DND-41 (cell line): ENCODE measurements around the gene SH3RF3.

ENCODE experiments used
- ATAC-seq: fragments of 200-7000 bp; cut with Tn5 transposase; 3 replicates; pipeline ENCODE4 v1.9.1; 2021; ENCODE audit warnings: low read depth; ENCODE audit not compliant: insufficient read depth
- DNase-seq: peaks from one replicate; pipeline ENCODE4 v3.0.0-alpha.2; 2020
- H2AFZ ChIP-seq: 2 replicates; pipeline ENCODE4 v1.6.0; 2012; ENCODE audit warnings: low read depth, low read length
- H3K27ac ChIP-seq: 2 replicates; pipeline ENCODE4 v1.5.1; 2012; ENCODE audit warnings: low read length, inconsistent platforms
- H3K27me3 ChIP-seq: fragments of 200-600 bp; sonication (generic); 2 replicates; pipeline ENCODE4 v1.6.0; 2012; ENCODE audit warnings: low read length, mild to moderate bottlenecking, inconsistent platforms; ENCODE audit not compliant: insufficient read depth, poor library complexity
- H3K36me3 ChIP-seq: 2 replicates; pipeline ENCODE4 v1.5.1; 2012; ENCODE audit warnings: low read length, inconsistent platforms; ENCODE audit not compliant: insufficient read depth
- H3K4me1 ChIP-seq: 2 replicates; pipeline ENCODE4 v1.5.1; 2012; ENCODE audit warnings: mild to moderate bottlenecking, low read length; ENCODE audit not compliant: insufficient read depth
- H3K4me2 ChIP-seq: 2 replicates; pipeline ENCODE4 v1.6.0; 2012; ENCODE audit warnings: mild to moderate bottlenecking, moderate library complexity, low read length, inconsistent platforms; ENCODE audit not compliant: insufficient read depth
- H3K4me3 ChIP-seq, 2 experiments: fragments of 200-600 bp in 1 of 2; shearing (Covaris generic) in 1 of 2; 2 replicates each; pipeline ENCODE4 v1.5.1; 2012 to 2016; ENCODE audit warnings: inconsistent platforms in 2 of 2, low read length in 2 of 2, mild to moderate bottlenecking in 2 of 2, low read depth in 1 of 2, moderate library complexity in 1 of 2
- H3K79me2 ChIP-seq: 2 replicates; pipeline ENCODE4 v1.6.0; 2012; ENCODE audit warnings: low read length, inconsistent platforms; ENCODE audit not compliant: insufficient read depth
- H3K9ac ChIP-seq: 2 replicates; pipeline ENCODE4 v1.6.0; 2012; ENCODE audit warnings: low read depth, mild to moderate bottlenecking, inconsistent platforms, low read length, moderate library complexity
- H3K9me3 ChIP-seq: 2 replicates; pipeline ENCODE4 v1.5.1; 2012; ENCODE audit warnings: low read length, moderate library complexity, mild to moderate bottlenecking, inconsistent platforms; ENCODE audit not compliant: insufficient read depth, severe bottlenecking
- H4K20me1 ChIP-seq: 2 replicates; pipeline ENCODE4 v1.6.0; 2012; ENCODE audit warnings: low read length; ENCODE audit not compliant: insufficient read depth
- EZH2 ChIP-seq: IDR thresholded peaks from 3 replicates; pipeline ENCODE4 v1.6.1; 2012; ENCODE audit warnings: borderline replicate concordance, low read depth, mild to moderate bottlenecking, moderate library complexity, low read length, inconsistent platforms; ENCODE audit not compliant: severe bottlenecking
- TF ChIP-seq, protein P1 (sequence below): IDR thresholded peaks from 2 replicates; pipeline ENCODE4 v1.5.1; 2012; ENCODE audit warnings: borderline replicate concordance, low read length, moderate library complexity, mild to moderate bottlenecking; ENCODE audit not compliant: poor library complexity, severe bottlenecking; ENCODE audit errors: extremely low read depth

Gene SH3RF3

DNA sequence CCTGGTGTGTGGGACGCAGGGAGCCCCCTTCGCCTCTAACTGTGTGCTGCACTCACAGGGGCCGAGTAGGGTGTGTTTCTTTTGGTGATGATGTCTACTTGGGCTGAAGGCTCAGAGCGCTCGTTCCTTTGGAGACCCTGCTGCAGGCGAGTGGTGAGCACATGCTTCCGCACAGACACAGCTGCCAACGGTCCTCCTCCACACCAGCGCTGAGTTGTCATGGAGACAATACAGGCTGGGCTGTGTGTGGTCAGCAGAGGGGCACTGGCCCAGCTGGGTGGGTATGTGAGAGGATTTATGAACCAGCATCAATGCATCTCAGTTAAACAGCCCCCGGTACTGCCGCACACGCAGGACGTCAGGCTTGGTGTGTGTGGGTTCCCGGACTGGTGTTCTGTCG, 143.5 kb downstream of the SH3RF3 start:
- H2AFZ ChIP-seq, result no peak overlapping the region
- DNase-seq (no peak), ATAC-seq (no peak)
- H3K36me3 ChIP-seq, result no peaks in the 10 kb centered on the region
- no peak overlapping the region for H3K27ac ChIP-seq
- no peak overlapping the region for H3K4me2 ChIP-seq
- TF ChIP-seq, protein P1, sequence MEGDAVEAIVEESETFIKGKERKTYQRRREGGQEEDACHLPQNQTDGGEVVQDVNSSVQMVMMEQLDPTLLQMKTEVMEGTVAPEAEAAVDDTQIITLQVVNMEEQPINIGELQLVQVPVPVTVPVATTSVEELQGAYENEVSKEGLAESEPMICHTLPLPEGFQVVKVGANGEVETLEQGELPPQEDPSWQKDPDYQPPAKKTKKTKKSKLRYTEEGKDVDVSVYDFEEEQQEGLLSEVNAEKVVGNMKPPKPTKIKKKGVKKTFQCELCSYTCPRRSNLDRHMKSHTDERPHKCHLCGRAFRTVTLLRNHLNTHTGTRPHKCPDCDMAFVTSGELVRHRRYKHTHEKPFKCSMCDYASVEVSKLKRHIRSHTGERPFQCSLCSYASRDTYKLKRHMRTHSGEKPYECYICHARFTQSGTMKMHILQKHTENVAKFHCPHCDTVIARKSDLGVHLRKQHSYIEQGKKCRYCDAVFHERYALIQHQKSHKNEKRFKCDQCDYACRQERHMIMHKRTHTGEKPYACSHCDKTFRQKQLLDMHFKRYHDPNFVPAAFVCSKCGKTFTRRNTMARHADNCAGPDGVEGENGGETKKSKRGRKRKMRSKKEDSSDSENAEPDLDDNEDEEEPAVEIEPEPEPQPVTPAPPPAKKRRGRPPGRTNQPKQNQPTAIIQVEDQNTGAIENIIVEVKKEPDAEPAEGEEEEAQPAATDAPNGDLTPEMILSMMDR, result no peak
- no peak for TF ChIP-seq EZH2
- H3K27me3 ChIP-seq, result peaks cover 7% of the 10 kb centered on the region
- no peaks in the 10 kb centered on the region for H3K9me3 ChIP-seq
- no peak overlapping the region for H3K4me3 ChIP-seq
- 0 out of 2 replicates have a peak, but pooled peaks cover 2% of the 10 kb centered on the region for H4K20me1 ChIP-seq
- H3K9ac ChIP-seq, result no peak overlapping the region
- H3K4me1 ChIP-seq, result no peaks in the 10 kb centered on the region
- H3K79me2 ChIP-seq, result no peaks in the 10 kb centered on the region

DNA sequence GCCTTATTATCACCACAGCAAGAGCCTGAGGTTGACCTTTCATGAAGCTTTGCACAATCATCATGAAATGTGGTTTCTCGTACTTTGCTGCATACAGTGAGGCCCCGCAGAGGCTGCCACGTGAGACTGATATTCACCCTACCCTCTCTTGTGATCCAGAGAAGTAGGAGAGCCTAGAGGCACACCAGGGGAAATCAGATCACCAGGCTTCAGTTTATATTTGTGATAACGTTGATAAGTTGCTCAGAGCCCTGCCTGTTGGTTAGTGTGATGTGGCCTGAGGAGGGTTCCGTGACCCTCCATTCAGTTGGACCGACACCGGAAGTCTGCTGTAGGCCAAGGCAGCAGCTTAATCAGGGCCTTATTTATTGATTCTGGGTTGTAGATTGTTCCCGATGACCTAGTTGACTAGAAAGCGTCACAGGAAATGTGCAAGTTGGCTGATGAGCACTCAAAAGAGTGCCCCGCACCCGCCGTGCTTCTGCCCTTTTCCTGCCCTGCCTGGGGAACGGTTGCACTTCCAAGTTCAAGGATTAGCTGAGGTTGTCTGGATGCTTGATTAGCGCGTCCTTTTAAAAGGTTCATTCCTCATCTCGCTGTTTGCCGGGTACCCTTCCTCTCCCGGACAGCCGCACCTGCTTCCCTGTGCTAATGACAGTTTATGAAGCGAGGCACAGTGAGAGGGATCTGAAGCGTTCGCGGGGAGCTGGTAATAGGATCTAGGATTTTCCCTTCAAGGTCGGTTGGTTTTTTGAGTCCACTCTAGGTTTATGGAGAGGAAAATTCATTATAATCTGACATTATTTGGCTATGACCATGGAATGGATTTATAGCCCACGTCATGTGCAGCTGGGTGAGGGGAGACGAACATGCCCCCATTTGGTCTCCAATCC, 146.4 kb downstream of the SH3RF3 start:
- Histone ChIP-seq H3K4me3 (no peak overlapping the region), H4K20me1 (no peaks in the 10 kb centered on the region), H3K27me3 (peaks cover 7% of the 10 kb centered on the region), H3K9ac (no peak overlapping the region), H2AFZ (no peak overlapping the region), H3K9me3 (no peaks in the 10 kb centered on the region), H3K4me2 (no peak overlapping the region), H3K27ac (no peak overlapping the region), H3K36me3 (no peaks in the 10 kb centered on the region), H3K4me1 (no peaks in the 10 kb centered on the region), H3K79me2 (no peaks in the 10 kb centered on the region)
- ATAC-seq, result no peak
- DNase-seq, result no peak
- no peak for TF ChIP-seq EZH2
- TF ChIP-seq, protein P1, result no peak

DNA sequence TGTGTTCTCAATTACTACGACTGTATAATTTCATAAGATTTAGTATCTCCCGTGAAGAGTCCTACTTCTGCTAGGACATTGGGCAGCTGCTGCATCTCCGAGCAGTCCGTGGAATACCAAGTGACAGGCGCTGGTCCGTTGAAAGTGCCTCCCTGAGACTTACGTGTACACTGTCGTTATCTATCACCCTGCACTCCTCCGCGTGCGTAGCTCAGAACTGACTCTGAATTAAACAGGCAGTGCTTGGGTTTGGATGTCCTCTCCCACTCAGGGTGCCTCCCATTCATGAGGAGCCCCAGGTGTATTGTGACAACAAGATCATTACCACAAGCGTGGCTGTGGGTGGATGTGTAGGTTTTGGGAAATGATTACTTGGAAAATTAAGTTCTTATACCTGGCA, 148.4 kb downstream of the SH3RF3 start:
- DNase-seq (no peak), ATAC-seq (no peak)
- Histone ChIP-seq H3K36me3 (no peaks in the 10 kb centered on the region), H3K4me1 (no peaks in the 10 kb centered on the region), H3K4me3 (no peak overlapping the region), H3K9me3 (no peaks in the 10 kb centered on the region), H3K79me2 (no peaks in the 10 kb centered on the region), H3K9ac (no peak overlapping the region), H3K27ac (no peak overlapping the region), H3K4me2 (no peak overlapping the region), H4K20me1 (0 out of 2 replicates have a peak, but pooled peaks cover 5% of the 10 kb centered on the region), H2AFZ (no peak overlapping the region), H3K27me3 (peaks cover 11% of the 10 kb centered on the region)
- TF ChIP-seq, protein P1, result no peak
- no peak for TF ChIP-seq EZH2
